ENCODE data around the gene KIF6. TPM values are rescaled to one million over a fixed set of nuclear protein-coding genes. Genes with fewer than 3 reads are reported as not detected.

KIF6 gene
- total RNA-seq, 1 donor: 0.27 TPM

DNA sequence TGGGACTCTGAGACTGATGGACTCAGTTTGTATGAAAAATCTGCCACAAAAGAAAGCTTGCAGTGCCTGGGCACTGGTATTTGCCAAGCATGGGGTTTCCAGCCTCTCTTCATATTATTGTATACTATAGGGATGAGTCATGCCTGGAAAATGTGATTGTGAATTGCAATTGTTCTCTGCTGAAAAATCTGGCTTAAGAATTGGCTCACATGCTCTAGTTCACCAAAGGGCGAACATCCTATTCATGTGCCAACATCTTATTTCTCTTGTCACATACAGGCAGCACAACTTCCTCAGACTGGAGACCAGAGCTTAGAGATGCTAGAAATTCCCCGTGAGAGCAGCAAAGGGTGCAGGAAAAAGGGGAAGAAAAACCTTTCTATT is 299.1 kb downstream of the KIF6 start:
- TF ChIP-seq, protein P1, sequence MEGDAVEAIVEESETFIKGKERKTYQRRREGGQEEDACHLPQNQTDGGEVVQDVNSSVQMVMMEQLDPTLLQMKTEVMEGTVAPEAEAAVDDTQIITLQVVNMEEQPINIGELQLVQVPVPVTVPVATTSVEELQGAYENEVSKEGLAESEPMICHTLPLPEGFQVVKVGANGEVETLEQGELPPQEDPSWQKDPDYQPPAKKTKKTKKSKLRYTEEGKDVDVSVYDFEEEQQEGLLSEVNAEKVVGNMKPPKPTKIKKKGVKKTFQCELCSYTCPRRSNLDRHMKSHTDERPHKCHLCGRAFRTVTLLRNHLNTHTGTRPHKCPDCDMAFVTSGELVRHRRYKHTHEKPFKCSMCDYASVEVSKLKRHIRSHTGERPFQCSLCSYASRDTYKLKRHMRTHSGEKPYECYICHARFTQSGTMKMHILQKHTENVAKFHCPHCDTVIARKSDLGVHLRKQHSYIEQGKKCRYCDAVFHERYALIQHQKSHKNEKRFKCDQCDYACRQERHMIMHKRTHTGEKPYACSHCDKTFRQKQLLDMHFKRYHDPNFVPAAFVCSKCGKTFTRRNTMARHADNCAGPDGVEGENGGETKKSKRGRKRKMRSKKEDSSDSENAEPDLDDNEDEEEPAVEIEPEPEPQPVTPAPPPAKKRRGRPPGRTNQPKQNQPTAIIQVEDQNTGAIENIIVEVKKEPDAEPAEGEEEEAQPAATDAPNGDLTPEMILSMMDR (IDR thresholded peaks at IDR 0.05; ENCODE audit: insufficient read depth, low read length): no peak
- H3K4me3 ChIP-seq (ENCODE audit: low read depth, low read length): no peak overlapping the region
- DNase-seq (ENCODE audit: low read depth): peak; percentile 81

DNA sequence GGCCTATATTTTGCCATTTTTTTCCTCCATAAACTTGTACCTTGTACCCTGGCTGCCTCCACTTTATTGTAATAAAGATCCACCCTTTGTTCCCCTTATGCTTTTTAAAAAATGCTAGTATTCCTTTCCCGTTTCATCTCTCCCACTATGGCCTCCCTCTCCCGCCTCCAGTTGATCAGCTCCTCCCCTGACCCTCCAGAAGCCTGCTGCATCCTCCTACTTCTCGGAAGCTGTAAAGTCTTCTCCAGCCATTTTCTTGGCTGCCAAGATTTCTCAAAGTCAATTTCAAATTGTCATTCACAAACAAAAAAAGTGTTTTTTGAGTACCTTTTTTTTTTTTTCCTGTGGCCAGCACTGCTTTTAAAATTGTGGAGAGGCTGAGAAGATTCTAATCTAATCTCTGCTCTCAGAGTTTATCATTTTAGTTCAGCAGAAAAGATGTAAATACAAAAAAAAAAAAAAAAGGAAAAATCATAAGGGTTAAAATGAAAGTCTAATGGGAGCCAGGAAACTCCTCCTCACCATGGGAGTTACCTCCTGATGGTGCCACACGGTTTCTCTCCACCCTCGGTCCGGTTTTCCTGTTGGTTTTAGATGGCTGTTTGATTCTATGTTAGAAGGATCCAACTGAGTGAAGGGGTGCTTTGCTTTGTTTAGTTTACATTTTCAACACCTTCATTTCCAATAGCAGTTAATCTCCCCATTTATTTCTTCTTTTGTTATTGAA is 299.7 kb downstream of the KIF6 start:
- H3K4me3 ChIP-seq (ENCODE audit: low read depth, low read length): no peak overlapping the region
- TF ChIP-seq, protein P1 (IDR thresholded peaks at IDR 0.05; ENCODE audit: insufficient read depth, low read length): no peak
- DNase-seq (ENCODE audit: low read depth): no peak

DNA sequence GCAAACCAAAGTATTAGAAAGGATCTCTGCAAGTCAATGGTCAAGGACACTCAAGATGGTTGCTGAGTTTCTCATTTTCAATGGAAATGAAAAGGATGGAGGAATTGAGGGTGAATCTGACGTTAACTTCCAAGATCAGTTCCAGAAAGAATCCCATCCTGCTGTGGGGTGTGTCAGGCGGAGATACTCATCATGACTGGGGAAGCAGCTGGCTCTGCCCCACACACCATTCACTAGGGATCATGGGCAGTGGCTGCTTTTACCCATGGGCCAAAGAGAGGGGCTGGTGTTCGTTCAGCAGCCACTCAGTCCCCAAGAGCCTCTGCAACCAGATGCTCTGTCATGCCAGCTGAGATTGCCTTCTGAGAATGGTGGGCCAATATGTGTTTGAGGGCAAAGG is 300.4 kb downstream of the KIF6 start:
- DNase-seq (ENCODE audit: low read depth): no peak
- TF ChIP-seq, protein P1 (IDR thresholded peaks at IDR 0.05; ENCODE audit: insufficient read depth, low read length): no peak
- no peak overlapping the region for H3K4me3 ChIP-seq (ENCODE audit: low read depth, low read length)

DNA sequence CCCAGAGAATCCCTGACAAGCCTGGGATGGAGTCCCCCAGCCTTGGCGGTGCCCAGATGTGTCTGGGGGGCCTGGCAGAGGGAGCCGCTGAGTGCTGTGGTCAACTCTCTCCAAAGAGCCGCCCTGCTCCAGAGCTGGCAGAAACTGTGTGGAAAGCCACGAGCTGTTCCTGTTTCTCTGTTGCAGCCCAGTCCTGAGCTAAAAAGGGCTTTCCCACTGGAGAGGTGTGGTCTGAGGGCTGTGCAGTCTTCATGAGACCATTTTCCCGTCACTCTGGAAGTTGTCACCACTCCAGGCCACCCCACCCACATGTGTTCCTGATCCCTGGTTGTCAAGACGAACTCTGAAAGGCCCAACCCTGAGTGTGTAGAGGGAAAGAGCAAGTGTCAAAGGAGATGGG is 303.0 kb downstream of the KIF6 start:
- peak; percentile 2 for DNase-seq (ENCODE audit: low read depth)
- no peak overlapping the region for H3K4me3 ChIP-seq (ENCODE audit: low read depth, low read length)
- TF ChIP-seq, protein P1 (IDR thresholded peaks at IDR 0.05; ENCODE audit: insufficient read depth, low read length): no peak

DNA sequence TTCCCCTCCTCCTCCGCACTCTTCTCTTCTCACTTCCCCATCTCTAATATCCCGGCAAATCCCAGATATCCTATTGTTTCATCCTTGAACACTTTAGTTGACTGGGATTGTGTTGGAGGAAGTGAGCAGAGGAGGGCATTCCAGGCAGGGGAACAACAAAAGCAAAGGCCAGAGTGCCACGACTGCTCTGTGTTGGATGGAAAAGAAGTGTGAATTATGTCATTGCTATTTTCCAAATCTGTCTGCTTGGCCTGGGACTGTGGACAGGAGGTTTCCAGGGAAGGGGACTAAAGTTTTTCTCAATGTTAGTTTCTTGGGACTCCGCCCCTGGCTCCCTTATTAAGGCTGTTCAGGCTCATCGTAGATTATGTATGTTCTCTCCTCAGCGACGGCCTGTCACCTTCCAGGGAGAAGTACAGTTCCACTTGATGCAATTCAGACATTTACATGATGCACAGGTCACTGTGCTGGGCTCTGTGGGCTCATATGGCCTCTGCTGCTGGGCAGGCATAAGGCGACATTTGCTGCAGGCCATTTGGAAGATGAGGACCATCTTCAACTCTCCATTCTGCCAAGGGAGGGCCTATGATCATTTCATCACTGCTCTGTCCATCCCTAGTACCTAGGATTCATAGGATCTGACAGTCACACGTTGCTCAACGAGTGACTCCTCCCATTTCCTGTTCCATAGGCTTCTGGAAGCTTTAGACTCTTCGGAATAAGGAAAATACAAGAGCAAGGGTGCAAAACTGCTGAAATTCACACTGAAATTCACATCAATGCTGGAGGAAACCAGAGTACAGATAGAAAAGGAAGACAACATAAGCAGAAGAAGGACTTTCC is 303.6 kb downstream of the KIF6 start:
- H3K4me3 ChIP-seq (ENCODE audit: low read depth, low read length): no peak overlapping the region
- no peak for DNase-seq (ENCODE audit: low read depth)
- TF ChIP-seq, protein P1 (IDR thresholded peaks at IDR 0.05; ENCODE audit: insufficient read depth, low read length): no peak

DNA sequence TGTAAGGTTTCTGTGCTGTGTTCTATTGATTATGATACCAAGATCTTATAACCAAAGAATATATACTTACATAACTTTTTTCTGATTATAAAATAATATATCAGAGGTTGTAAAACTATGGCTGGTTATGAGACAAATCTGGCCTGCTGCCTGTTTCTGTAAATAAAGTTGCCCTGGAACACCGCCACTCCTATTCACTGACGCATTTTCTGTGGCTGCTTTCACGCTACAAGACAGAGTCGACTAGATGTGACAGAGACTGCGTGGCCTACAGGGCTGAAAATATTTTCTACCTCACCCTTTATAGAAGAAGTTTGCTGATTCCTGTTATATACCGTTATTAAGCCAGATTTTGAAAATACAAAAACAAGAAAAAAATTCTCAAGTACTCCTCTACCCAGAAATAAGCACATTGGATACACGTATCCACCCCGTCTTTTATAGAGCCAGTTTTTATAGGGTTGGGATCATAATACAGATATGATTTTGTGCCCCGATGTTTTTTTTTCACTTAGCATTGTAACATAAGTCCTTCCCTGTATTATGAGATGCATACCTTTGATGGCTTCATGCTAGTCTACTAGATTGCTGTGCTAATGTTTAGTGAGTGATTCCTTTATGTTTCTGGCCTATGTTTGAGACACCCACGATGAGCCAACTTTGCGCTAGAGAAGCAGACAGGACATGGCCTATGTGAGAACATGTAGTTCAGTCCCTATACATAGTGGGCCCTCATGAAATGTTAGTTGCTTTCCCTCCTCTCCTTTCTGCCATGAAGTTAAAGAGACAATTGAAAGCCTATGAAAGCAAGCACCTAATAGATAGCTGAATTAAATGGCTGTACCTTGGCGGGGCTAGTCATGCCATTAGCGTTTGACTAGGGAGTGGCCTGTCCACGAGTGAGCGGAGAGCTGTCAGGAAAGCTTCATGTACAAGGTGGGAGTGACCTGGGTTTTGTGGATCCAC is 304.6 kb downstream of the KIF6 start:
- H3K4me3 ChIP-seq (ENCODE audit: low read depth, low read length): no peak overlapping the region
- no peak for DNase-seq (ENCODE audit: low read depth)
- TF ChIP-seq, protein P1 (IDR thresholded peaks at IDR 0.05; ENCODE audit: insufficient read depth, low read length): no peak

Measured in fibroblast of the aortic adventitia (primary cell).